Measurements from ENCODE around the gene TNFAIP8L2. TPM values are rescaled to one million over a fixed set of nuclear protein-coding genes. Genes with fewer than 3 reads are reported as not detected.

TNFAIP8L2 gene
- total RNA-seq, 1 experiment from 2014 or later: not detected

DNA sequence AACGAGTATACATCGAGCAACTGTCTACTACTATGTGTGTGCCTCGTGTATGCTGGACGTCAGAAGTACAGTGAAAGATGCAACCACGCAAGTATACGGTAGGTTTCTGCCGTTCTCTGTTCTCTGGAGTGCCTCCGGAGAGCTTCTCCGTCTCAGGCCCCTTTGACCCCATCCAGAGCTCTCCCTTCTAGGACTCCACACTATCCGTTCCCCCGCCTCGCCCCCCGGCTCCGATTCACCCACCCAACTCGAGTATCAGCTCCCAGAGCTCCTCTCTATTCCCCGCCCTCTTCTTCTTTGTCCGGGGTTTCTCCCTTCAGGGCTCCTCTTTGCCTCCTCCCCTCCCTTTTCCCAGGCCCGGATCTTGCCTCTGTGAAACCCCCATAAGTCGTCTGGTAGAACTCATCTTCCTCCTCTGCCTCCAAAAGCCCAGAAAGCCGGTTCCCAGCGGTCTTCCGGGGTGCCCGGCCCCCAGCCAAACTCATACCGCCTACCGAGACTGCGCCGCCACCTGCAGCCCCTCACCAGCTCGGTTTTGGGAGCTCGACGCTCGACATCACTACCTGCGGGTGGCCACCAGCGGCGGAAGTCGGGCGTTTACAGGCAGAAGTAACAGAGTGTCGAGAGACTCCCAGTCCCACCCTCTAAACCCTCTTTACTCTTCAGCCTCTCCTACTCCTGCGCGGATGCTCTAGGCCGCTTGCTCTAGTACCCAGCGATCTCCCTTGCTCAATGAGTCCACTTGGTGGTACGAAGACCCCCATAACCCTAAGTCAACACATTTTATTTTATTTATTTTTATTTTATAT is 33.4 kb downstream of the TNFAIP8L2 start, which contains the start of gene VPS72:
Gene VPS72, minus strand, starts transcription at position 561 of the 809 bp plus-strand sequence. Its CDS starts 76 bp downstream, at position 485.
- DNase-seq (ENCODE audit: low read depth, low spot score): no peak
- Histone ChIP-seq H3K9me3 (ENCODE audit: control insufficient read depth, insufficient read depth, low read depth, low read length) (no peaks in the 10 kb centered on the region), H3K27me3 (ENCODE audit: control insufficient read depth, insufficient read depth, low read length) (no peaks in the 10 kb centered on the region), H3K27ac (ENCODE audit: low read length) (peak within 1 kb of the TSS; percentile 92), H3K4me1 (ENCODE audit: control insufficient read depth, insufficient read depth, low read length) (peaks cover 10% of the 10 kb centered on the region), H3K36me3 (ENCODE audit: control insufficient read depth, insufficient read depth, low read length) (no peaks in the 10 kb centered on the region; the same call in 1 of the 2 replicates), H3K4me3 (ENCODE audit: low read depth in 2 of 2, low read length in 2 of 2) (peak within 1 kb of the TSS; percentile 73 to 80)
- POLR2A ChIA-PET: interaction anchor here (0.6 to 1.1 kb wide), 7 partner anchors 14 to 76 kb away, joined by 3 to 6 read pairs (median 4); partner anchors contain the start of gene PSMD4
- in situ Hi-C loops (cut with HindIII; ENCODE audit: low pct_unique_long_range_greater_than_20kb, low sequenced_read_pairs): no loop called here
- intact Hi-C loops (cut with micrococcal nuclease; ENCODE audit: unreplicated experiment): no loop called here
- no TSS peak for BruUV-seq (replicated peaks)
- ATAC-seq: peak; percentile 96
- TF ChIP-seq TCF7L2 (IDR thresholded peaks at IDR 0.05; ENCODE audit: low read depth, low read length): no peak
- TF ChIP-seq POLR2AphosphoS5 (IDR thresholded peaks at IDR 0.05; ENCODE audit: low read depth, low read length): peak; percentile 97
- TF ChIP-seq SIN3A (IDR thresholded peaks at IDR 0.05; ENCODE audit: borderline replicate concordance, insufficient read depth, low read depth, low read length): peak; percentile 92; the same call in 1 of the 2 replicates
- TF ChIP-seq, protein P1, sequence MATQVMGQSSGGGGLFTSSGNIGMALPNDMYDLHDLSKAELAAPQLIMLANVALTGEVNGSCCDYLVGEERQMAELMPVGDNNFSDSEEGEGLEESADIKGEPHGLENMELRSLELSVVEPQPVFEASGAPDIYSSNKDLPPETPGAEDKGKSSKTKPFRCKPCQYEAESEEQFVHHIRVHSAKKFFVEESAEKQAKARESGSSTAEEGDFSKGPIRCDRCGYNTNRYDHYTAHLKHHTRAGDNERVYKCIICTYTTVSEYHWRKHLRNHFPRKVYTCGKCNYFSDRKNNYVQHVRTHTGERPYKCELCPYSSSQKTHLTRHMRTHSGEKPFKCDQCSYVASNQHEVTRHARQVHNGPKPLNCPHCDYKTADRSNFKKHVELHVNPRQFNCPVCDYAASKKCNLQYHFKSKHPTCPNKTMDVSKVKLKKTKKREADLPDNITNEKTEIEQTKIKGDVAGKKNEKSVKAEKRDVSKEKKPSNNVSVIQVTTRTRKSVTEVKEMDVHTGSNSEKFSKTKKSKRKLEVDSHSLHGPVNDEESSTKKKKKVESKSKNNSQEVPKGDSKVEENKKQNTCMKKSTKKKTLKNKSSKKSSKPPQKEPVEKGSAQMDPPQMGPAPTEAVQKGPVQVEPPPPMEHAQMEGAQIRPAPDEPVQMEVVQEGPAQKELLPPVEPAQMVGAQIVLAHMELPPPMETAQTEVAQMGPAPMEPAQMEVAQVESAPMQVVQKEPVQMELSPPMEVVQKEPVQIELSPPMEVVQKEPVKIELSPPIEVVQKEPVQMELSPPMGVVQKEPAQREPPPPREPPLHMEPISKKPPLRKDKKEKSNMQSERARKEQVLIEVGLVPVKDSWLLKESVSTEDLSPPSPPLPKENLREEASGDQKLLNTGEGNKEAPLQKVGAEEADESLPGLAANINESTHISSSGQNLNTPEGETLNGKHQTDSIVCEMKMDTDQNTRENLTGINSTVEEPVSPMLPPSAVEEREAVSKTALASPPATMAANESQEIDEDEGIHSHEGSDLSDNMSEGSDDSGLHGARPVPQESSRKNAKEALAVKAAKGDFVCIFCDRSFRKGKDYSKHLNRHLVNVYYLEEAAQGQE (IDR thresholded peaks at IDR 0.05; ENCODE audit: insufficient read depth in 1 of 2, low read depth in 2 of 2, low read length in 1 of 2): no peak; a peak in 1 of 4 replicates
- CTCF ChIA-PET: interaction anchor here (0.6 to 0.8 kb wide), 3 partner anchors 72 to 108 kb away, joined by 4 to 7 read pairs (median 5); no protein-coding TSS in a partner anchor

DNA sequence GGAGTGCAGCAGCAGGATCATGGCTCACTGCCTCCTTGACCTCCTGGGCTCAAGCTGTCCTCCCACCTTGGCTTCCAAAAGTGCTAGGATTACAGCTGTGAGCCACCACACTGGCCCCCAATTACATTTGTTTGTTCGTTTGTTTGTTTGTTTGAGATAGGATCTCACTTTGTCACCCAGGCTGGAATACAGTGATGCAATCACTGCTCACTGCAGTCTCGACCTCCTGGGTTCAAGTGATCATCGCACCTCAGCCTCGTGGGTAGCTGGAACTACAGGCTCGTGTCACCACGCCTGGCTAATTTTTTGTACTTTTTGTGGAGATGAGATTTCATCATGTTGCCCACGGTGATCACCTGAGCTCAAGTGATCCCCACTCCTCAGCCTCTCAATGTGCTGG is 35.6 kb downstream of the TNFAIP8L2 start:
- CTCF ChIA-PET: no interaction called here
- intact Hi-C loops (cut with micrococcal nuclease; ENCODE audit: unreplicated experiment) (no loop called here), in situ Hi-C loops (cut with HindIII; ENCODE audit: low pct_unique_long_range_greater_than_20kb, low sequenced_read_pairs) (no loop called here)
- DNase-seq (ENCODE audit: low read depth, low spot score) (no peak), ATAC-seq (no peak)
- Histone ChIP-seq H3K27ac (ENCODE audit: low read length) (no peak overlapping the region; the same call in 1 of the 2 replicates), H3K4me1 (ENCODE audit: control insufficient read depth, insufficient read depth, low read length) (peaks cover 10% of the 10 kb centered on the region), H3K36me3 (ENCODE audit: control insufficient read depth, insufficient read depth, low read length) (no peaks in the 10 kb centered on the region; the same call in 1 of the 2 replicates), H3K9me3 (ENCODE audit: control insufficient read depth, insufficient read depth, low read depth, low read length) (no peaks in the 10 kb centered on the region), H3K27me3 (ENCODE audit: control insufficient read depth, insufficient read depth, low read length) (no peaks in the 10 kb centered on the region), H3K4me3 (ENCODE audit: low read depth in 2 of 2, low read length in 2 of 2) (no peak overlapping the region)
- no TSS peak for BruUV-seq (replicated peaks)
- TF ChIP-seq, protein P2, sequence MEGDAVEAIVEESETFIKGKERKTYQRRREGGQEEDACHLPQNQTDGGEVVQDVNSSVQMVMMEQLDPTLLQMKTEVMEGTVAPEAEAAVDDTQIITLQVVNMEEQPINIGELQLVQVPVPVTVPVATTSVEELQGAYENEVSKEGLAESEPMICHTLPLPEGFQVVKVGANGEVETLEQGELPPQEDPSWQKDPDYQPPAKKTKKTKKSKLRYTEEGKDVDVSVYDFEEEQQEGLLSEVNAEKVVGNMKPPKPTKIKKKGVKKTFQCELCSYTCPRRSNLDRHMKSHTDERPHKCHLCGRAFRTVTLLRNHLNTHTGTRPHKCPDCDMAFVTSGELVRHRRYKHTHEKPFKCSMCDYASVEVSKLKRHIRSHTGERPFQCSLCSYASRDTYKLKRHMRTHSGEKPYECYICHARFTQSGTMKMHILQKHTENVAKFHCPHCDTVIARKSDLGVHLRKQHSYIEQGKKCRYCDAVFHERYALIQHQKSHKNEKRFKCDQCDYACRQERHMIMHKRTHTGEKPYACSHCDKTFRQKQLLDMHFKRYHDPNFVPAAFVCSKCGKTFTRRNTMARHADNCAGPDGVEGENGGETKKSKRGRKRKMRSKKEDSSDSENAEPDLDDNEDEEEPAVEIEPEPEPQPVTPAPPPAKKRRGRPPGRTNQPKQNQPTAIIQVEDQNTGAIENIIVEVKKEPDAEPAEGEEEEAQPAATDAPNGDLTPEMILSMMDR (IDR thresholded peaks at IDR 0.05): no peak
- POLR2A ChIA-PET: no interaction called here

DNA sequence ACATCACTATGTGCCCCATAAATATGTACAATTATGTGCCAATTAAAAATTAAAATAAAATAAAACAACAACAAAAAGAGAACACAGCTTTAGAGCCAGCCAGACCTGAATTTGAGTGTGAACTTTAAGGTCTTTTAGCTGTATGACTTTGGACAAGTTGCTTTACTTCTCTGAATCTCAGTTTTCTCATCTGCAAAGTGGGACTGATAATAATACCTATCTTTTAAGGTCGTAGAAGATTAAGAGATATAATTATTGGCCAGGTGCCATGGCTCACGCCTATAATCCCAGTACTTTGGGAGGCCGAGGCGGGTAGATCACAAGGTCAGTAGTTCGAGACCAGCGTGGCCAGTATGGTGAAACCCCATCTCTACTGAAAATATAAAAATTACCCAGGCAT is 36.9 kb downstream of the TNFAIP8L2 start:
- Histone ChIP-seq H3K27me3 (ENCODE audit: control insufficient read depth, insufficient read depth, low read length) (no peaks in the 10 kb centered on the region), H3K4me3 (ENCODE audit: low read depth in 2 of 2, low read length in 2 of 2) (no peak overlapping the region), H3K4me1 (ENCODE audit: control insufficient read depth, insufficient read depth, low read length) (peaks cover 15% of the 10 kb centered on the region), H3K9me3 (ENCODE audit: control insufficient read depth, insufficient read depth, low read depth, low read length) (no peaks in the 10 kb centered on the region), H3K27ac (ENCODE audit: low read length) (no peak overlapping the region), H3K36me3 (ENCODE audit: control insufficient read depth, insufficient read depth, low read length) (no peaks in the 10 kb centered on the region; the same call in 1 of the 2 replicates)
- no peak for DNase-seq (ENCODE audit: low read depth, low spot score)
- intact Hi-C loops (cut with micrococcal nuclease; ENCODE audit: unreplicated experiment): no loop called here
- ATAC-seq: no peak
- ChIA-PET CTCF (no interaction called here), POLR2A (no interaction called here)
- in situ Hi-C loops (cut with HindIII; ENCODE audit: low pct_unique_long_range_greater_than_20kb, low sequenced_read_pairs): no loop called here
- TF ChIP-seq, protein P1 (IDR thresholded peaks at IDR 0.05; ENCODE audit: insufficient read depth in 1 of 2, low read depth in 2 of 2, low read length in 1 of 2): no peak
- TF ChIP-seq SIN3A (IDR thresholded peaks at IDR 0.05; ENCODE audit: borderline replicate concordance, insufficient read depth, low read depth, low read length): no peak
- TF ChIP-seq, protein P2 (IDR thresholded peaks at IDR 0.05): no peak
- TF ChIP-seq POLR2AphosphoS5 (IDR thresholded peaks at IDR 0.05; ENCODE audit: low read depth, low read length): no peak
- TF ChIP-seq TCF7L2 (IDR thresholded peaks at IDR 0.05; ENCODE audit: low read depth, low read length): no peak
- BruUV-seq (replicated peaks): no TSS peak
